ENCODE measurements around the gene MPP2. TPM values are rescaled to one million over a fixed set of nuclear protein-coding genes. Genes with fewer than 3 reads are reported as not detected.
A peak's percentile ranks its signal among the peaks of the same experiment; 100 is the strongest.
"Not testable (repeated sequence)": the region's sequence is repeated elsewhere in the genome, so short reads cannot be mapped to it uniquely, and the experiment has no call there.

The MPP2 gene
- total RNA-seq, 2 donors from 2014 or later, result 10.7 to 15.0 TPM

GRCh38 chr17:43945074-43945829 is 37.9 kb upstream of the MPP2 start:
- TF ChIP-seq, protein P1, sequence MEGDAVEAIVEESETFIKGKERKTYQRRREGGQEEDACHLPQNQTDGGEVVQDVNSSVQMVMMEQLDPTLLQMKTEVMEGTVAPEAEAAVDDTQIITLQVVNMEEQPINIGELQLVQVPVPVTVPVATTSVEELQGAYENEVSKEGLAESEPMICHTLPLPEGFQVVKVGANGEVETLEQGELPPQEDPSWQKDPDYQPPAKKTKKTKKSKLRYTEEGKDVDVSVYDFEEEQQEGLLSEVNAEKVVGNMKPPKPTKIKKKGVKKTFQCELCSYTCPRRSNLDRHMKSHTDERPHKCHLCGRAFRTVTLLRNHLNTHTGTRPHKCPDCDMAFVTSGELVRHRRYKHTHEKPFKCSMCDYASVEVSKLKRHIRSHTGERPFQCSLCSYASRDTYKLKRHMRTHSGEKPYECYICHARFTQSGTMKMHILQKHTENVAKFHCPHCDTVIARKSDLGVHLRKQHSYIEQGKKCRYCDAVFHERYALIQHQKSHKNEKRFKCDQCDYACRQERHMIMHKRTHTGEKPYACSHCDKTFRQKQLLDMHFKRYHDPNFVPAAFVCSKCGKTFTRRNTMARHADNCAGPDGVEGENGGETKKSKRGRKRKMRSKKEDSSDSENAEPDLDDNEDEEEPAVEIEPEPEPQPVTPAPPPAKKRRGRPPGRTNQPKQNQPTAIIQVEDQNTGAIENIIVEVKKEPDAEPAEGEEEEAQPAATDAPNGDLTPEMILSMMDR (IDR thresholded peaks at IDR 0.05), result no peak
- DNase-seq (ENCODE audit: low spot score), result no peak
- no peaks in the 10 kb centered on the region for H3K27me3 ChIP-seq (replicated peaks; ENCODE audit: insufficient read depth)

DNA sequence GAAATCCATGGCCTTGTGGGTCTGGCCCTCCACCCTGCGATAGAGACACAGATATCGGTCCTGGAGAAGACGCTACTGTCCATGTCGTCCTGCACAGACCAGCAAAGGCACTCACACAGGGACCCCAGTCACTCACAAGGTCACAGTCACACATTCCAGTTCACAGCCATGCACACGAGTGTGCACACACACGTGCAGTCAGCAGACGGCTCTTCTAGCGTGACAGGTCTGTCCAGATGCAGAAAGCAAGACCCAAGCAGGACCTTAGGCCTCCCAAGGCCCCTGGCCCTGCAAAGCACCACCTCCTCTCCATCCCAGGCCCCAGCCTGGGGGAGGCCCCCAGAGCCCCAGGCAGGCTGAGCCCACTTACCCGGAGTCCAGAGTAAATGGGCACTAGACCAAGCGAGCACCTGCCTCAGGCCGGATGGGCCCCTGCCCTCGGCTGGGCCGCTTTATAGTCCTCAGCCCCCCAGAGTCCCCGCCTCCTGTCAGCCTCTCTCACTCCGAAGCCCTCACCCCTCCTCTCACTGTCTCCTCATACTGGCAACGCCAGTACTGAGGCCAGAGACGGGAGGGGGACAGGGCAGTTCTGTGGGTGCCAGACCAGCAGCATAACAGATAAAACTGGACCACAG is 34.8 kb upstream of the MPP2 start, which contains the start of gene PPY:
PPY (minus strand) TSS at position 426 of the 635 bp plus-strand sequence. CDS start 822 bp downstream, outside the sequence.
- DNase-seq (ENCODE audit: low spot score) (no peak), ATAC-seq (ENCODE audit: insufficient number of reproducible peaks, low FRiP score, low read depth) (no peak)
- H3K27ac ChIP-seq, result no peak within 1 kb of the TSS
- no peaks in the 10 kb centered on the region for H3K9me3 ChIP-seq
- H3K36me3 ChIP-seq, result no peaks in the 10 kb centered on the region
- peaks cover 0 to 3% of the 10 kb centered on the region in 2 donors for H3K4me1 ChIP-seq (ENCODE audit: control insufficient read depth in 1 of 2, low read depth in 2 of 2)
- no peaks in the 10 kb centered on the region for H3K27me3 ChIP-seq (replicated peaks; ENCODE audit: insufficient read depth)
- TF ChIP-seq, protein P1 (IDR thresholded peaks at IDR 0.05), result no peak
- H3K4me3 ChIP-seq, result no peak within 1 kb of the TSS

More at GRCh38 chr17:43945074-43945829, 37.9 kb upstream of the MPP2 start:
- ATAC-seq (ENCODE audit: insufficient number of reproducible peaks, low FRiP score, low read depth), result no peak
- no peaks in the 10 kb centered on the region for H3K36me3 ChIP-seq
- H3K27ac ChIP-seq, result no peak overlapping the region
- H3K4me1 ChIP-seq (ENCODE audit: control insufficient read depth in 1 of 2, low read depth in 2 of 2), result no peaks in the 10 kb centered on the region
- H3K9me3 ChIP-seq, result no peaks in the 10 kb centered on the region
- H3K4me3 ChIP-seq, result no peak overlapping the region

GRCh38 chr17:43940630-43941029 is 33.3 kb upstream of the MPP2 start:
- H3K9me3 ChIP-seq, result no peaks in the 10 kb centered on the region
- no peak for ATAC-seq (ENCODE audit: insufficient number of reproducible peaks, low FRiP score, low read depth)
- H3K4me3 ChIP-seq, result no peak overlapping the region

GRCh38 chr17:43939886-43940285 is 32.5 kb upstream of the MPP2 start:
- DNase-seq (ENCODE audit: low spot score) (no peak), ATAC-seq (ENCODE audit: insufficient number of reproducible peaks, low FRiP score, low read depth) (no peak)
- Histone ChIP-seq H3K4me3 (no peak overlapping the region), H3K4me1 (ENCODE audit: control insufficient read depth in 1 of 2, low read depth in 2 of 2) (peaks cover 0 to 3% of the 10 kb centered on the region in 2 donors), H3K36me3 (no peaks in the 10 kb centered on the region), H3K9me3 (no peaks in the 10 kb centered on the region), H3K27me3 (replicated peaks; ENCODE audit: insufficient read depth) (no peaks in the 10 kb centered on the region), H3K27ac (no peak overlapping the region)
- TF ChIP-seq, protein P1 (IDR thresholded peaks at IDR 0.05), result no peak

More at GRCh38 chr17:43940630-43941029, 33.3 kb upstream of the MPP2 start:
- Histone ChIP-seq H3K36me3 (no peaks in the 10 kb centered on the region), H3K4me1 (ENCODE audit: control insufficient read depth in 1 of 2, low read depth in 2 of 2) (peaks cover 0 to 3% of the 10 kb centered on the region in 2 donors), H3K27me3 (replicated peaks; ENCODE audit: insufficient read depth) (no peaks in the 10 kb centered on the region), H3K27ac (no peak overlapping the region)
- no peak for DNase-seq (ENCODE audit: low spot score)
- TF ChIP-seq, protein P1 (IDR thresholded peaks at IDR 0.05), result peak; percentile 16

DNA sequence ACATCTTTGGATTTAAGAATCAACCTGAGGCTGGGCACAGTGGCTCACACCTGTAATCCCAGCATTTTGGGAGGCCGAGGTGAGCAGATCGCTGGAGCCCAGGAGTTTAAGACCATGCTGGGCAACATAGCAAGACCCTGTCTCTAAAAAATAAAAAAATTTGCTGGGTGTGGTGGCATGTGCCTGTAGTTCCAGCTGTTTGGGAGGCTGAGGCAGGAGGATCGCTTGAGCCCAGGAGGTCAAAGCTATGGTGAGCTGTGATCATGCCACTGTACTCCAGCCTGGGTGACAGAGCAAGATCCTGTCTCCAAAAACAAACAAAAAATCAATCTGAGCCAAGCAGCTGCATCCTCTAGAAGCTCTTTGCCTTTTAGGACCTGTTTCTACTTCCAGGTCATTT is 32.1 kb upstream of the MPP2 start:
- not testable (repeated sequence) for H3K4me3 ChIP-seq; H3K27me3 ChIP-seq (replicated peaks; ENCODE audit: insufficient read depth); H3K9me3 ChIP-seq; H3K36me3 ChIP-seq; H3K4me1 ChIP-seq (ENCODE audit: control insufficient read depth in 1 of 2, low read depth in 2 of 2); H3K27ac ChIP-seq; ATAC-seq (ENCODE audit: insufficient number of reproducible peaks, low FRiP score, low read depth); DNase-seq (ENCODE audit: low spot score)
